Muscle of leg (tissue), 11 donors: ENCODE measurements around the gene ATP8B2. TPM values are rescaled to one million over a fixed set of nuclear protein-coding genes. Genes with fewer than 3 reads are reported as not detected.

ENCODE experiments used
- DNase-seq: peaks from one replicate; pipeline ENCODE4 v3.0.0; 2013
- H3K27ac ChIP-seq: one replicate; pipeline ENCODE4 v1.5.1; 2013; ENCODE audit warnings: mild to moderate bottlenecking, low read length, control low read depth
- H3K27me3 ChIP-seq: one replicate; pipeline ENCODE4 v1.6.1; 2013; ENCODE audit warnings: low read length; ENCODE audit not compliant: control insufficient read depth, insufficient read depth
- H3K36me3 ChIP-seq: one replicate; pipeline ENCODE4 v1.6.1; 2013; ENCODE audit warnings: low read length; ENCODE audit not compliant: control insufficient read depth, insufficient read depth
- H3K4me1 ChIP-seq: one replicate; pipeline ENCODE4 v1.6.1; 2013; ENCODE audit warnings: low read length; ENCODE audit not compliant: control insufficient read depth, insufficient read depth
- H3K4me3 ChIP-seq: one replicate; pipeline ENCODE4 v1.5.1; 2013; ENCODE audit warnings: low read length, control low read depth
- H3K9me3 ChIP-seq: replicated peaks from 2 replicates; pipeline ENCODE4 v1.6.1; 2013; ENCODE audit warnings: low read depth, low read length; ENCODE audit not compliant: control insufficient read depth
- WGBS: methylation state at CpG from one replicate; pipeline ENCODE4 v1.1.5; 2013; ENCODE audit warnings: missing lambda C conversion rate; ENCODE audit not compliant: insufficient coverage; 5-methylcytosine and 5-hydroxymethylcytosine counted together
- polyA plus RNA-seq, 8 donors: library from polyadenylated mRNA; unstranded; fragments of 120-200 nt; gene quantifications; one replicate each; pipeline versions ENCODE4 v1.2.1 to v1.2.3, GENCODE V29; 2013; ENCODE audit warnings: inconsistent platforms in 1 of 8, low replicate concordance in 1 of 8; ENCODE audit not compliant: insufficient read length in 8 of 8, insufficient read depth in 1 of 8
- total RNA-seq: library from RNA; stranded (reverse); fragments of 120-200 nt; gene quantifications from one replicate; pipeline ENCODE4 v1.2.4, GENCODE V29; 2013

The ATP8B2 gene
- total and polyA plus RNA-seq, 9 donors: 16.4 to 33.8 (median 25.6) TPM

DNA sequence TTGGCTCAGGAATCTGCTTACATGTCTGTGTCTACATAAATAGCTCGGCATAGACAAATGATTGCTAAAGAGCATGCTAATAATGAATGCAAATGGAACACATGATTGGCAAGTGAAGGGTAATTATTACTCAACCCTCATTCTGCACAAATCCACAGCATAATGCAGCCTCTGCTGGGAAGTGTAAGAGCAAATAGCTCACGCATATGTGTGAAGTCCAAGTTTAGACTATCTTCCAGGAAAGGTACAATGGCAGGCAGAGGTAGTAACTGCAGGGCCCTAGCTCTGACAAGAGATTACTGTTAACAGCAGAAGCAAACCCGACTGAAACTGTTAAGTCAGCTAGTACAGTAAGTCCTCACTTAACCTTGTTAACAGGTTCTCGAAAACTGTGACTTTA, 72.8 kb downstream of the ATP8B2 start:
- no peaks in the 10 kb centered on the region for H3K36me3 ChIP-seq
- H3K9me3 ChIP-seq: no peaks in the 10 kb centered on the region
- no peaks in the 10 kb centered on the region for H3K4me1 ChIP-seq
- H3K27ac ChIP-seq: no peak overlapping the region
- WGBS: 57% methylated on average over 1 of the region's 4 CpGs
- H3K27me3 ChIP-seq: peaks cover 4% of the 10 kb centered on the region
- no peak overlapping the region for H3K4me3 ChIP-seq
- DNase-seq: no peak

DNA sequence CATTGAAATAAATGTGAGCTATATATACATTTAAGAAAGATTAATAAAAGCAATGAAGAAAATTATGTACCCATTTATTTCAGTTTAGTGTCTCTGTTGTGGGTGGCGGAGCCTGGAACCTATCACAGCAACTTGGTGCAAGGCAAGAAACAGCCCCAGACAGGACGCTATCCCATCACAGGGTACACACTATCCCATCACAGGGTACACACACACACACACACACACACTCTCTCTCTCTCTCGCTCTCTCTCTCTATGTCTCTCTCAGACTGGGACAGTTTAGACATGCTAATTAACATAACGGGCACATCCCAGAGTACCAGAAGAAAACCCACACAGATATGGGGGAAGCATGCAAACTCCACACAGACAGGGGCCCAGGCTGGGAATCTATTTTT, 73.4 kb downstream of the ATP8B2 start:
- DNase-seq: no peak
- no peak overlapping the region for H3K4me3 ChIP-seq
- H3K36me3 ChIP-seq: no peaks in the 10 kb centered on the region
- no peaks in the 10 kb centered on the region for H3K9me3 ChIP-seq
- H3K27me3 ChIP-seq: peaks cover 9% of the 10 kb centered on the region
- no peaks in the 10 kb centered on the region for H3K4me1 ChIP-seq
- 83% methylated on average over 1 of the region's 4 CpGs for WGBS
- H3K27ac ChIP-seq: no peak overlapping the region

- H3K4me1 ChIP-seq: peaks cover 9% of the 10 kb centered on the region
- H3K9me3 ChIP-seq: no peaks in the 10 kb centered on the region
- no peak overlapping the region for H3K27ac ChIP-seq
- peaks cover 24% of the 10 kb centered on the region for H3K27me3 ChIP-seq
- DNase-seq: no peak
- WGBS: no CpG with 5 or more reads among the region's 4 CpGs
- H3K4me3 ChIP-seq: no peak overlapping the region
- no peaks in the 10 kb centered on the region for H3K36me3 ChIP-seq
These were observed 75.1 kb downstream of the ATP8B2 start for GRCh38 chr1:154400381-154400801.

Other genes starting within 250 kb of the ATP8B2 start
- 0.04 TPM for gene NUP210L, start 170.5 kb upstream of the ATP8B2 start, total RNA-seq
- gene NUP210L, start 170.5 kb upstream of the ATP8B2 start, polyA plus RNA-seq: under 1 TPM in 4 of 8 donors, not detected in 4; 0.04 to 0.19 (median 0.11) TPM
- 281 TPM for gene TPM3, start 133.4 kb upstream of the ATP8B2 start, total RNA-seq
- 1,000 to 10,000 TPM in 1 of 8 donors, 100 to 1,000 TPM in 7; 374 to 1,141 (median 473) TPM for gene TPM3, start 133.4 kb upstream of the ATP8B2 start, polyA plus RNA-seq
- gene CFAP141, start 119.2 kb upstream of the ATP8B2 start, total RNA-seq: not detected
- under 1 TPM in 1 of 8 donors, not detected in 7; 0.33 TPM for gene CFAP141, start 119.2 kb upstream of the ATP8B2 start, polyA plus RNA-seq
- 42.7 TPM for gene UBAP2L, start 104.6 kb upstream of the ATP8B2 start, total RNA-seq
- gene UBAP2L, start 104.6 kb upstream of the ATP8B2 start, polyA plus RNA-seq: 100 to 1,000 TPM in 7 of 8 donors, 10 to 100 TPM in 1; 99.2 to 129 (median 107) TPM
- 88.2 TPM for gene HAX1, start 52.9 kb upstream of the ATP8B2 start, total RNA-seq
- gene HAX1, start 52.9 kb upstream of the ATP8B2 start, polyA plus RNA-seq: 10 to 100 TPM; 57.1 to 79.1 (median 68.0) TPM
- gene AQP10, start 4.4 kb upstream of the ATP8B2 start, total RNA-seq: 0.04 TPM
- 1 to 10 TPM in 1 of 8 donors, under 1 TPM in 2, not detected in 5; 0.09 to 2.2 (median 0.17) TPM for gene AQP10, start 4.4 kb upstream of the ATP8B2 start, polyA plus RNA-seq
- gene IL6R, start 79.8 kb downstream of the ATP8B2 start, total RNA-seq: 5.6 TPM
- 1 to 10 TPM; 2.7 to 7.6 (median 5.1) TPM for gene IL6R, start 79.8 kb downstream of the ATP8B2 start, polyA plus RNA-seq
- gene TDRD10, start 176.7 kb downstream of the ATP8B2 start, total RNA-seq: 0.98 TPM
- 1 to 10 TPM; 1.0 to 3.7 (median 1.7) TPM for gene TDRD10, start 176.7 kb downstream of the ATP8B2 start, polyA plus RNA-seq
- 8.2 TPM for gene SHE, start 176.9 kb downstream of the ATP8B2 start, total RNA-seq
- gene SHE, start 176.9 kb downstream of the ATP8B2 start, polyA plus RNA-seq: 10 to 100 TPM in 1 of 8 donors, 1 to 10 TPM in 7; 7.3 to 10.4 (median 8.5) TPM
- 21.8 TPM for gene UBE2Q1, start 233.1 kb downstream of the ATP8B2 start, total RNA-seq
- gene UBE2Q1, start 233.1 kb downstream of the ATP8B2 start, polyA plus RNA-seq: 10 to 100 TPM; 46.5 to 73.4 (median 68.2) TPM
- gene CHRNB2, start 242.3 kb downstream of the ATP8B2 start, total RNA-seq: 0.09 TPM
- 1 to 10 TPM in 1 of 8 donors, under 1 TPM in 7; 0.06 to 1.1 (median 0.22) TPM for gene CHRNB2, start 242.3 kb downstream of the ATP8B2 start, polyA plus RNA-seq